Measurements from ENCODE around the gene C16orf74. TPM values are rescaled to one million over a fixed set of nuclear protein-coding genes. Genes with fewer than 3 reads are reported as not detected.

The C16orf74 gene
- total RNA-seq, 1 donor from 2014 or later = 11.6 TPM

GRCh38 chr16:85668676-85669424, 82.0 kb downstream of the C16orf74 start:
- H3K27me3 ChIP-seq (ENCODE audit: control insufficient read depth, insufficient read depth, low read length) = no peaks in the 10 kb centered on the region
- no peak for TF ChIP-seq CTCF (IDR thresholded peaks at IDR 0.05; ENCODE audit: insufficient read depth, low read length, poor library complexity, severe bottlenecking)
- peaks cover 7% of the 10 kb centered on the region for H3K36me3 ChIP-seq (ENCODE audit: control insufficient read depth, insufficient read depth, low read length)
- H3K4me3 ChIP-seq (ENCODE audit: low read depth, low read length) = no peak overlapping the region
- no peak for DNase-seq (ENCODE audit: low read depth)

GRCh38 chr16:85667841-85668413, 83.0 kb downstream of the C16orf74 start:
- Histone ChIP-seq H3K36me3 (ENCODE audit: control insufficient read depth, insufficient read depth, low read length) (peaks cover 8% of the 10 kb centered on the region), H3K27me3 (ENCODE audit: control insufficient read depth, insufficient read depth, low read length) (no peaks in the 10 kb centered on the region), H3K4me3 (ENCODE audit: low read depth, low read length) (no peak overlapping the region)
- no peak for TF ChIP-seq CTCF (IDR thresholded peaks at IDR 0.05; ENCODE audit: insufficient read depth, low read length, poor library complexity, severe bottlenecking)
- DNase-seq (ENCODE audit: low read depth) = no peak

- Histone ChIP-seq H3K36me3 (ENCODE audit: control insufficient read depth, insufficient read depth, low read length) (peaks cover 8% of the 10 kb centered on the region), H3K27me3 (ENCODE audit: control insufficient read depth, insufficient read depth, low read length) (no peaks in the 10 kb centered on the region), H3K4me3 (ENCODE audit: low read depth, low read length) (no peak overlapping the region)
- DNase-seq (ENCODE audit: low read depth) = no peak
- TF ChIP-seq CTCF (IDR thresholded peaks at IDR 0.05; ENCODE audit: insufficient read depth, low read length, poor library complexity, severe bottlenecking) = no peak
Observed at GRCh38 chr16:85667261-85667660, 83.6 kb downstream of the C16orf74 start.

- no peak for DNase-seq (ENCODE audit: low read depth)
- Histone ChIP-seq H3K4me3 (ENCODE audit: low read depth, low read length) (no peak overlapping the region), H3K27me3 (ENCODE audit: control insufficient read depth, insufficient read depth, low read length) (no peaks in the 10 kb centered on the region), H3K36me3 (ENCODE audit: control insufficient read depth, insufficient read depth, low read length) (peaks cover 8% of the 10 kb centered on the region)
- no peak for TF ChIP-seq CTCF (IDR thresholded peaks at IDR 0.05; ENCODE audit: insufficient read depth, low read length, poor library complexity, severe bottlenecking)
Observed at GRCh38 chr16:85665929-85666328, 85.0 kb downstream of the C16orf74 start.

- H3K36me3 ChIP-seq (ENCODE audit: control insufficient read depth, insufficient read depth, low read length) = peaks cover 8% of the 10 kb centered on the region
- no peaks in the 10 kb centered on the region for H3K27me3 ChIP-seq (ENCODE audit: control insufficient read depth, insufficient read depth, low read length)
- DNase-seq (ENCODE audit: low read depth) = no peak
- H3K4me3 ChIP-seq (ENCODE audit: low read depth, low read length) = no peak overlapping the region
- no peak for TF ChIP-seq CTCF (IDR thresholded peaks at IDR 0.05; ENCODE audit: insufficient read depth, low read length, poor library complexity, severe bottlenecking)
Observed at GRCh38 chr16:85665373-85665740, 85.5 kb downstream of the C16orf74 start.
